ENCODE measurements around the gene OSCAR. TPM values are rescaled to one million over a fixed set of nuclear protein-coding genes. Genes with fewer than 3 reads are reported as not detected.

Gene OSCAR
- total RNA-seq, 1 donor from 2014 or later, result 0.21 TPM

GRCh38 chr19:54133312-54133956, 32.8 kb upstream of the OSCAR start:
- no peak for TF ChIP-seq CTCF (IDR thresholded peaks at IDR 0.05; ENCODE audit: unreplicated experiment)
- Mint-ChIP-seq H3K27me3 (ENCODE audit: unreplicated experiment) (peaks cover 26% of the 10 kb centered on the region), H3K4me3 (ENCODE audit: unreplicated experiment) (no peak overlapping the region), H3K9me3 (ENCODE audit: unreplicated experiment) (no peaks in the 10 kb centered on the region), H3K36me3 (ENCODE audit: low read depth, unreplicated experiment) (peaks cover 10% of the 10 kb centered on the region), H3K27ac (ENCODE audit: unreplicated experiment) (no peak overlapping the region), H3K4me1 (ENCODE audit: unreplicated experiment) (peaks cover 15% of the 10 kb centered on the region)
- DNase-seq (ENCODE audit: low spot score), result no peak

- H3K27me3 Mint-ChIP-seq (ENCODE audit: unreplicated experiment), result peaks cover 11% of the 10 kb centered on the region
These were observed 29.0 kb upstream of the OSCAR start for GRCh38 chr19:54129617-54129996.

GRCh38 chr19:54128796-54129616, 28.4 kb upstream of the OSCAR start:
- Mint-ChIP-seq H3K4me3 (ENCODE audit: unreplicated experiment) (no peak overlapping the region), H3K4me1 (ENCODE audit: unreplicated experiment) (no peaks in the 10 kb centered on the region), H3K27me3 (ENCODE audit: unreplicated experiment) (peaks cover 6% of the 10 kb centered on the region), H3K27ac (ENCODE audit: unreplicated experiment) (no peak overlapping the region), H3K9me3 (ENCODE audit: unreplicated experiment) (no peaks in the 10 kb centered on the region), H3K36me3 (ENCODE audit: low read depth, unreplicated experiment) (peaks cover 13% of the 10 kb centered on the region)
- no peak for DNase-seq (ENCODE audit: low spot score)
- TF ChIP-seq CTCF (IDR thresholded peaks at IDR 0.05; ENCODE audit: unreplicated experiment), result no peak

More at GRCh38 chr19:54129617-54129996, 29.0 kb upstream of the OSCAR start:
- Mint-ChIP-seq H3K27ac (ENCODE audit: unreplicated experiment) (no peak overlapping the region), H3K36me3 (ENCODE audit: low read depth, unreplicated experiment) (peaks cover 17% of the 10 kb centered on the region), H3K9me3 (ENCODE audit: unreplicated experiment) (no peaks in the 10 kb centered on the region), H3K4me1 (ENCODE audit: unreplicated experiment) (peaks cover 4% of the 10 kb centered on the region), H3K4me3 (ENCODE audit: unreplicated experiment) (no peak overlapping the region)
- DNase-seq (ENCODE audit: low spot score), result no peak
- no peak for TF ChIP-seq CTCF (IDR thresholded peaks at IDR 0.05; ENCODE audit: unreplicated experiment)

- Mint-ChIP-seq H3K9me3 (ENCODE audit: unreplicated experiment) (no peaks in the 10 kb centered on the region), H3K27me3 (ENCODE audit: unreplicated experiment) (peaks cover 7% of the 10 kb centered on the region), H3K27ac (ENCODE audit: unreplicated experiment) (no peak overlapping the region), H3K4me3 (ENCODE audit: unreplicated experiment) (no peak overlapping the region), H3K4me1 (ENCODE audit: unreplicated experiment) (no peaks in the 10 kb centered on the region), H3K36me3 (ENCODE audit: low read depth, unreplicated experiment) (peaks cover 13% of the 10 kb centered on the region)
- no peak for DNase-seq (ENCODE audit: low spot score)
- TF ChIP-seq CTCF (IDR thresholded peaks at IDR 0.05; ENCODE audit: unreplicated experiment), result no peak
These were observed 27.8 kb upstream of the OSCAR start for GRCh38 chr19:54128441-54128725.

Measured in endothelial cell (in vitro differentiated cells).